ENCODE results near the gene RGSL1. TPM values are rescaled to one million over a fixed set of nuclear protein-coding genes. Genes with fewer than 3 reads are reported as not detected.
"Not testable (repeated sequence)": the region's sequence is repeated elsewhere in the genome, so short reads cannot be mapped to it uniquely, and the experiment has no call there.

The RGSL1 gene
- total and polyA plus RNA-seq, 2 experiments from 2014 or later, result not detected

- H3K9me3 ChIP-seq (ENCODE audit: low read depth), result no peaks in the 10 kb centered on the region
- TF ChIP-seq CTCF (IDR thresholded peaks at IDR 0.05; ENCODE audit: poor library complexity) (no peak), EZH2phosphoT487 (IDR thresholded peaks at IDR 0.05; ENCODE audit: low read depth, severe bottlenecking, unreplicated experiment) (no peak), EZH2 (IDR thresholded peaks at IDR 0.05; ENCODE audit: borderline replicate concordance) (no peak)
These were observed 7.6 kb upstream of the RGSL1 start for GRCh38 chr1:182442333-182442732.

GRCh38 chr1:182444497-182444896 is 5.4 kb upstream of the RGSL1 start:
- DNase-seq (ENCODE audit: low spot score), result no peak
- TF ChIP-seq EZH2 (IDR thresholded peaks at IDR 0.05; ENCODE audit: borderline replicate concordance), result no peak
- H3K27ac ChIP-seq, result no peak overlapping the region

More at GRCh38 chr1:182442333-182442732, 7.6 kb upstream of the RGSL1 start:
- H2AFZ ChIP-seq, result no peak overlapping the region
- no peaks in the 10 kb centered on the region for H4K20me1 ChIP-seq (ENCODE audit: insufficient read depth, poor library complexity, severe bottlenecking)
- H3K27ac ChIP-seq, result no peak overlapping the region
- no peak for DNase-seq (ENCODE audit: low spot score)
- no peak overlapping the region for H3K4me3 ChIP-seq
- no peaks in the 10 kb centered on the region for H3K27me3 ChIP-seq
- 88% methylated on average over 1 of the region's 1 CpG for WGBS (ENCODE audit: low lambda C conversion rate, missing lambda C conversion rate)
- no peaks in the 10 kb centered on the region for H3K36me3 ChIP-seq (replicated peaks; ENCODE audit: insufficient read depth, low read depth)
- no peaks in the 10 kb centered on the region for H3K4me1 ChIP-seq (ENCODE audit: insufficient read depth)
- H3K4me2 ChIP-seq, result no peak overlapping the region
- no peaks in the 10 kb centered on the region for H3K9me2 ChIP-seq (replicated peaks; ENCODE audit: insufficient read depth)
- H3K79me2 ChIP-seq, result no peaks in the 10 kb centered on the region

GRCh38 chr1:182446033-182446669 is 3.8 kb upstream of the RGSL1 start:
- Histone ChIP-seq H3K9me2 (replicated peaks; ENCODE audit: insufficient read depth) (no peaks in the 10 kb centered on the region), H3K79me2 (no peaks in the 10 kb centered on the region), H4K20me1 (ENCODE audit: insufficient read depth, poor library complexity, severe bottlenecking) (no peaks in the 10 kb centered on the region), H3K27me3 (no peaks in the 10 kb centered on the region), H3K36me3 (replicated peaks; ENCODE audit: insufficient read depth, low read depth) (no peaks in the 10 kb centered on the region), H3K27ac (no peak overlapping the region), H3K4me1 (ENCODE audit: insufficient read depth) (no peaks in the 10 kb centered on the region), H3K4me3 (no peak overlapping the region), H3K9me3 (ENCODE audit: low read depth) (no peaks in the 10 kb centered on the region), H3K4me2 (no peak overlapping the region), H2AFZ (no peak overlapping the region)
- peak; percentile 54 for DNase-seq (ENCODE audit: low spot score)
- no peak for TF ChIP-seq EZH2 (IDR thresholded peaks at IDR 0.05; ENCODE audit: borderline replicate concordance)
- TF ChIP-seq CTCF (IDR thresholded peaks at IDR 0.05; ENCODE audit: poor library complexity), result peak; percentile 60
- 2% methylated on average over 3 of the region's 3 CpGs for WGBS (ENCODE audit: low lambda C conversion rate, missing lambda C conversion rate)

More at GRCh38 chr1:182444497-182444896, 5.4 kb upstream of the RGSL1 start:
- no peak overlapping the region for H2AFZ ChIP-seq
- no peak overlapping the region for H3K4me3 ChIP-seq
- WGBS (ENCODE audit: low lambda C conversion rate, missing lambda C conversion rate), result 89% methylated on average over 4 of the region's 4 CpGs
- H3K9me3 ChIP-seq (ENCODE audit: low read depth), result no peaks in the 10 kb centered on the region
- no peaks in the 10 kb centered on the region for H3K36me3 ChIP-seq (replicated peaks; ENCODE audit: insufficient read depth, low read depth)
- no peaks in the 10 kb centered on the region for H3K4me1 ChIP-seq (ENCODE audit: insufficient read depth)
- H3K9me2 ChIP-seq (replicated peaks; ENCODE audit: insufficient read depth), result no peaks in the 10 kb centered on the region
- no peaks in the 10 kb centered on the region for H4K20me1 ChIP-seq (ENCODE audit: insufficient read depth, poor library complexity, severe bottlenecking)
- no peak overlapping the region for H3K4me2 ChIP-seq
- H3K79me2 ChIP-seq, result no peaks in the 10 kb centered on the region
- H3K27me3 ChIP-seq, result no peaks in the 10 kb centered on the region

- H3K4me2 ChIP-seq; H3K9me2 ChIP-seq (replicated peaks; ENCODE audit: insufficient read depth); H4K20me1 ChIP-seq (ENCODE audit: insufficient read depth, poor library complexity, severe bottlenecking); H3K9me3 ChIP-seq (ENCODE audit: low read depth); H3K4me1 ChIP-seq (ENCODE audit: insufficient read depth); H3K4me3 ChIP-seq; H3K36me3 ChIP-seq (replicated peaks; ENCODE audit: insufficient read depth, low read depth); H3K27me3 ChIP-seq; H2AFZ ChIP-seq; DNase-seq (ENCODE audit: low spot score); H3K79me2 ChIP-seq; H3K27ac ChIP-seq: not testable (repeated sequence)
- 96% methylated on average over 2 of the region's 2 CpGs for WGBS (ENCODE audit: low lambda C conversion rate, missing lambda C conversion rate)
These were observed 2.8 kb upstream of the RGSL1 start for GRCh38 chr1:182447124-182447523.
